ENCODE measurements around the gene SDR42E2.
"Not testable (repeated sequence)": the region's sequence is repeated elsewhere in the genome, so short reads cannot be mapped to it uniquely, and the experiment has no call there.

Gene SDR42E2

DNA sequence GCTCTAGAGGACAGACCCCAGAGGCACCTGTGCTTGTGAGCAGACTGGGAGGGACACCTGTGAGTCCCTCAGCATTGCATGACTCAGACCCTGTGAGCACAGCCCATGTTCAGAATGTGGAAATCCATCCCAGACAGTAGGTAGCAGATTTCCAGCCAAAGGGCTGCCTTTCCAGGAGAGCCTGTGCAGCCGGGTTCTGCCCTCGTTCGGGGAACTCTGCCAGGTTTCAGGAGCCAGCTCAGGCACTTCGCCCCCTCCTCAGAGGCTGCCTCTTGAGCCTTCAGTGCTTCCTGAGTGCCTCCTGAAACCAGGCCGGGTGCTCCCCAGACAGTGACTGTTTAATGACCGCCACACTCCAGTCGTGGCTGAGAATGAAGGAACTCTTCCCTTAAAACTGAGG, 23.3 kb upstream of the SDR42E2 start:
- H3K4me3 ChIP-seq (ENCODE audit: low read depth, low read length): no peak overlapping the region
- TF ChIP-seq CTCF (IDR thresholded peaks at IDR 0.05; ENCODE audit: insufficient read depth, low read depth, low read length, missing control alignments): no peak
- no peak for DNase-seq (ENCODE audit: low read depth)

DNA sequence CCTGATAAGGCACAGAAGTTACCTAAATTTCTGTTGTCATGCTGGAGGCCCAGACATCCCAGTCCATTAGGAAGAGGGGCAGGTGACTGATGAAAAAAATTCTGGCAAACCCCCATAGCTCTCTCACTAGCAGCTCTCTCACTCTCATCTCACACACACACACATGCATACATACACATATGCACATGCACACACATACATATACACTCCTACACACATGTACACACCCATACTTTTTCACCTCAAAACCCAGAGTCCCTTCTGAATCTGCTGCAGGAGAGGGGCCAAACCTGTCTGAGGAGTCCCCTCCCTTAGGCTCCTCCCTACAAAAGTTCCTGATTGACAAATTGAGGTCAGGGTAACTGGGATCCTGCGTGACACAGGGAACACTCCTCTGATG, 22.6 kb upstream of the SDR42E2 start:
- no peak overlapping the region for H3K4me3 ChIP-seq (ENCODE audit: low read depth, low read length)
- TF ChIP-seq CTCF (IDR thresholded peaks at IDR 0.05; ENCODE audit: insufficient read depth, low read depth, low read length, missing control alignments): no peak
- DNase-seq (ENCODE audit: low read depth): no peak

DNA sequence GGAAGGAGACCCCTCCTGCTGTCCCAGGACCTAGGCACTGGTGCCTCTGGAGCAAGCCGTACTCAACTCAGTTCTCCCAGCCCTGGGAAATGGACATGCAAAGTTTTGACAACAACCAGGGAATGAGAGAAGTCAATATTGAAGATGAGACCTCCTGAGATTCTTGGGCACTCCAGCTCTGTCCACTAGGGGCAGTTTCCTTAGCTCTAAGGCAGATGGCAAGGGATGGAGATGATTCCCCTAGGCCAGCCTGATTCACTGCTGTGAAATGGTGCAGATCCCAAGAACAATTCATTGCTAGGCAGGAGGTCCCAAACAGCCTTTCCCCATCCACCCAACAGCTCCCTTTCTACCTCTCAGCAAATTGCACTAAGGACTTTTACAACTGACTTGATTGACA, 20.5 kb upstream of the SDR42E2 start:
- peak; percentile 15 for DNase-seq (ENCODE audit: low read depth)
- no peak overlapping the region for H3K4me3 ChIP-seq (ENCODE audit: low read depth, low read length)
- TF ChIP-seq CTCF (IDR thresholded peaks at IDR 0.05; ENCODE audit: insufficient read depth, low read depth, low read length, missing control alignments): peak; percentile 48

- DNase-seq (ENCODE audit: low read depth): no peak
- H3K4me3 ChIP-seq (ENCODE audit: low read depth, low read length): no peak overlapping the region
- no peak for TF ChIP-seq CTCF (IDR thresholded peaks at IDR 0.05; ENCODE audit: insufficient read depth, low read depth, low read length, missing control alignments)
Observed at GRCh38 chr16:22144520-22144919, 17.8 kb upstream of the SDR42E2 start.

DNA sequence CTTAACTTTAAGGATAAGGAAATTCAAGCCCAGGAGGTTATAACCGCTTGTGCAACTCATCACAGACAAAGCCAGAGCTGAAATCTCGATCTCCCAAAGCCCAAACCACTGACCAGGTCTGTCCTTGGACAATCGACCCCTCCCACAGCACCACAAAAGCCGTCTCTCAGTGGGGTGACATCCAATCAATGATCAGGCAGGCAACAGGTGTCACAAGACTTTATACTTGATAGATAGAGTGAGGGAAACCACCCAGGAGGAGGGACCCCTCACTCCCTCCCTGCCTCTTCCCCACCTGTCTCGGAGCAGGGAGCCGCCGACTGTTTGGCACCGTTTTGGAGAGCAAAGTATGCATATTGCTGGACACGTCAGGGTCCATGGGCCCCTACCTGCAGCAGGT, 14.5 kb upstream of the SDR42E2 start:
- no peak for TF ChIP-seq CTCF (IDR thresholded peaks at IDR 0.05; ENCODE audit: insufficient read depth, low read depth, low read length, missing control alignments)
- no peak overlapping the region for H3K4me3 ChIP-seq (ENCODE audit: low read depth, low read length)
- DNase-seq (ENCODE audit: low read depth): no peak

- no peak for DNase-seq (ENCODE audit: low read depth)
- H3K4me3 ChIP-seq (ENCODE audit: low read depth, low read length): no peak overlapping the region
- no peak for TF ChIP-seq CTCF (IDR thresholded peaks at IDR 0.05; ENCODE audit: insufficient read depth, low read depth, low read length, missing control alignments)
Observed at GRCh38 chr16:22151246-22151998, 10.9 kb upstream of the SDR42E2 start.

DNA sequence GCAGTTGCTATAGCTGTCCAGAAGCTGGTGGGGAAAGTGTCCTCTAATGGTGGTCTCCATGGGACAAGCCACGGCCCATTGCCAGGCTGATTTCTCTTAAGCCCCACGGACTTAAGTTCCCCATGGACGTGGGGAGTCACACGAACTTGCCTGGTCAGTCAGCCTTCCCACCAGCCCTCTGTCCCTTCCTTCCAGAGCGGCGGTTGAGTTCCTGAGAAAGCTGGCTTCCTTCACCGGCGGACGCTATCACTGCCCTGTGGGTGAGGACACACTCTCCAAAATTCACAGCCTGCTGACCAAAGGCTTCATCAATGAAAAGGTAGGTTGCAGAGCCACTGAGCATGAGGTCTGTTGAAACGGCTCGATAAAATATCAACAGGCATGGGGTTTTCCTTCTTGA, 10.0 kb upstream of the SDR42E2 start:
- DNase-seq (ENCODE audit: low read depth): no peak
- no peak for TF ChIP-seq CTCF (IDR thresholded peaks at IDR 0.05; ENCODE audit: insufficient read depth, low read depth, low read length, missing control alignments)

GRCh38 chr16:22153078-22153477, 9.2 kb upstream of the SDR42E2 start:
- H3K4me3 ChIP-seq (ENCODE audit: low read depth, low read length); DNase-seq (ENCODE audit: low read depth): not testable (repeated sequence)

More for the DNA sequence above, 10.0 kb upstream of the SDR42E2 start:
- no peak overlapping the region for H3K4me3 ChIP-seq (ENCODE audit: low read depth, low read length)

Data from GM12865 (cell line).